HG03196 (cell line): Measurements from ENCODE around the gene GLA.

ENCODE experiments used
- ATAC-seq: cut with Tn5 transposase; IDR thresholded peaks from one replicate; pipeline ENCODE4 v1.9.1; 2021; ENCODE audit not compliant: unreplicated experiment

GLA gene

DNA sequence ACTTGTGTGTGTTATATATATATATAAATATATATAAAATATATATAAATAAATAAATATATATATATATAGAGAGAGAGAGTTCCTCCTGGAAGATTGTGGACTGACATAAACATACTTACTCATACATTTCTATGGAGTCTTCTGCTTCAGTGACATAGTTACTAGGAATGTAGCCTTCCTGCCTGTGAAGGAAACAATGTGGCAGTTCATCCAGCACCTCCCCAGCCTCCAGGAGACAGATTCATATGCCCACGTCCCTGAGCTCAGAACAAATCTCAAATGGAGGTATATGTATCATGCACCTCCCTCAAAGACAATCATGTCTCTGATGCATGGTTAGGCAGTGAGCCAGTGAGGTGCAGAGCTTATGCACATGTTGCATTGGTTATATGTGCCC is 47.8 kb downstream of the GLA start:
- no peak for ATAC-seq

DNA sequence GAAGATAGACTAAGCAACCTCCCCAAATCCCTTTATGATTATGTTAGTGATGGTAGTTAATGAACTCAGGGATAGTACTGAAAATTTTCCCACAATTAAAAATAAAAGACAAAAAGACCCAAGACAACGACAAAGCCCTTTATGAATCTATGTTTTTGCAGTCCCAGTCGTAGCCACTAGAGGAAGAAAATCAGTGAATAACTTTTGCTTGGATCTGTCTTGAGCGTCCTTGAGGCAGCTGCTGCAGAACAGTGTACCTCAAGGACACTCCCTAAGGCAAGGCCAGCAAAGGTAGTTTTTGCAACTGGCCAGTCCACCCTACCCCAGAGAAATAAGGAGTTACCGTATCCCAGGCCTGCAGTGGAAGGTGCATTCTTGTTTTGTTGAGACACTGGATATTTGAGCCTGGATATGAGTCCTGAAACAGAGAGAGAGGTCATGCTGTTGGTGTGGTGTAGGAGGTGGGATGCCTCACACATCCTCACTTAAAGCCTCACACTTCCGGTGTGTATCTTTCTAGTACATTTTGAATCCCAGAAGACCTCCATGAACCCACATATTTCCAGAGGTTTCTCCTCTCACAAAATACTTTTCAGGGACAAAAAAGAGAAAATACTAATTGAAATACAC is 50.4 kb downstream of the GLA start:
- no peak for ATAC-seq

DNA sequence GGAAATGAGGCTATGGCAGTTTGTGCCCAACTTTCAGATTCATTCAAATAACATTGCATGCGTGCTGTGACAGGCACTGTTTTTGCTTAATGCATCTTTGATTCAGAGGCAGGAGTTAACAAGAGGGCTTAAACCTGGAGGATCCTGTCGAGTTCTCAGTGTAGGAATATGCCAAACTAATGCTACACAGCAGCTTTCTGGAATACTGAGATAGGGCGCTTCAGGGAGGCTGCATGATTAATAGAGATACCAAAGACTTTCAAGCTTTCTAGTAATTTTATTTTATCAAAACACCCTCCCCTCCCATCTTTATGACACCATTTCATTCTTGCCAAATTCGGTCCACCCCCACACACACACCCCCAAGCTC is 58.5 kb downstream of the GLA start:
- ATAC-seq: no peak

DNA sequence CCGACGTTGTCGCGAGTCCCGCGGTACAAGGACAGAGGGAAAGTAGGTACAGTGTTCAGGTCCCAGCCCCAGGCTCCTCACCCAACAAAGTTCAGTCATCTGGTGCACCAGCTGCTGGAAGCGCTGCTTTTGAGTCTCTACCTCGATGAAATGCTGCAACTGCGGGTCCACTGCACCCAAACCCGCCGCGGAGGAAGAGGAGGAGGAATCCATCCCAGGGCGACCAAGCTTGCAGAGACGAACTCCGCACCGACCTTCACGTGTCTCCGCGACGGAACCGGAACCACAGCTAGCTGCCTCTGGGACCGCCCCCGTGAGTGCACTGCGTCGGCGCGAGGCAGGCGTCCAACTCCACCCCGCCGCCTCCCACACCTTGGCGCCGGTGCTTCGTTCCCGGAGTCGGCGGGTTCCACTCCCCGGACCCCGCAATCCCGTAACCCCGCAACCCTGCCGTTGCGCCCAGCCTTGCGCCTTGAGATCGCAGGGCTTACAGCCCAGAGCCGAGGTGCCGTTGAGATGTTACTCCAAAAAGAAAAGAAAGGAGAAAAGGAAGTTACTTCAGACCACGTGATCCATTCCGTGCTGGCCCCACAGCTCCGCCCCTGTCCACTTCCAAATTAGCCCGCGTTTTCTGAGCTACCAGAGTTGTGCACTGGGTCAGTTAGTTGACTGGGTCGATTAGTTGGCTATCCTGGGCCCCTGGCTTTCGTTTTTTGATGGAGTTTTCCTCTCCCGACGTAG is 59.1 kb downstream of the GLA start, which contains the start of gene TIMM8A:
Gene TIMM8A (minus strand): TSS at position 291 of the 741 bp plus-strand sequence. CDS start 78 bp downstream, at position 213.
- peak; percentile 98 for ATAC-seq

DNA sequence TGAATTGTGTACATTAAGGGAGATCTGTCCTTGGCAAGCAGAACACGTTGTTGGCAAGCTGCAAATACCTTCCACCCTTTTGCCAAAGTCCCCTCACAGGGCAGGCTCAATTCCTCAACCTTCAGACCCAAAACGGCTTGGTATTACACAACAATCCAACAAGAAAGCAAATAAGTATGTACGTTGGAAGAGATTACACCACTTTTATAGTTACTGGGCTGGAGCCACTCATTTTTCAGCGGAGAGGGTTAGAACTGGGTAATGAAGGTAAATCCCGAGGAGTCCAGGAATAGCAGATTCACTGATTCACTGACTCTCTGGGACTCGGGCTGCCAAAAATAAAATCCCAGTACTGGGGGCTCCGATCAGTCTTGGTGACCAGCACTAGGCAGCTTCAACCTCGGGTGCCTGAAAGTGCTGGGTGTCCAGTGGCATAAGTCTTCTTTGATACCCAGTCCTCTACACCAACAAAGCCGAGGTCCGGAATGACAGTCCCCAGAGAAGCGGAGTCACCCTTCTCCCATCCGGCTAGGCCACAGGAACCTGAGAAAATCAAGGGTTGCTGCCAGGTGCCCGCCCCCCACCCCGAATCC is 59.8 kb downstream of the GLA start:
- ATAC-seq: peak; percentile 23
